Panc1 (cell line): ENCODE data around the gene TXNRD1. TPM values are rescaled to one million over a fixed set of nuclear protein-coding genes. Genes with fewer than 3 reads are reported as not detected.

ENCODE experiments used
- ATAC-seq: fragments of 200-7000 bp; cut with Tn5 transposase; 2 replicates; pipeline ENCODE4 v1.9.1; 2020; ENCODE audit warnings: mild to moderate bottlenecking, moderate library complexity
- BruUV-seq: library from RNA; stranded (reverse); fragments of 400-500 nt; replicated peaks from 2 replicates; lab custom pipeline; 2021; lab: Mats Ljungman, UMichigan
- CTCF ChIA-PET: fragments of 300-600 bp; sonication (Branson Sonifier 250); formaldehyde crosslinking; loops from one replicate; lab custom pipeline; 2022; ENCODE audit warnings: antibody characterized with exemption; lab: Charles Lee
- POLR2A ChIA-PET: fragments of 300-600 bp; sonication (Branson Sonifier 250); formaldehyde crosslinking; loops from one replicate; lab custom pipeline; 2022; ENCODE audit warnings: antibody characterized with exemption; lab: Charles Lee
- DNase-seq: peaks from one replicate; pipeline ENCODE4 v3.0.0-alpha.2; 2010; ENCODE audit warnings: low read depth, low spot score
- H3K27ac ChIP-seq: 2 replicates; pipeline ENCODE4 v1.5.1; 2011; ENCODE audit warnings: mild to moderate bottlenecking, low read length, inconsistent platforms
- H3K27me3 ChIP-seq: fragments of 200-500 bp; sonication (Bioruptor generic); 2 replicates; pipeline ENCODE4 v1.6.0; 2014; ENCODE audit warnings: low read length, inconsistent platforms; ENCODE audit not compliant: control insufficient read depth, insufficient read depth
- H3K36me3 ChIP-seq: fragments of 200-500 bp; sonication (Bioruptor generic); 2 replicates; pipeline ENCODE4 v1.5.1; 2014; ENCODE audit warnings: inconsistent platforms, mild to moderate bottlenecking, low read length, moderate library complexity; ENCODE audit not compliant: control insufficient read depth, insufficient read depth
- H3K4me1 ChIP-seq: 2 replicates; pipeline ENCODE4 v1.5.1; 2011; ENCODE audit warnings: inconsistent platforms, mild to moderate bottlenecking, low read length, moderate library complexity; ENCODE audit not compliant: control insufficient read depth, insufficient read depth
- H3K4me3 ChIP-seq, 2 experiments: 2 replicates each; pipeline ENCODE4 v1.5.1; 2011 to 2012; ENCODE audit warnings: low read depth in 2 of 2, low read length in 2 of 2, mild to moderate bottlenecking in 2 of 2, inconsistent platforms in 1 of 2, moderate library complexity in 1 of 2
- H3K9me3 ChIP-seq: fragments of 200-500 bp; sonication (Bioruptor generic); 2 replicates; pipeline ENCODE4 v1.5.1; 2014; ENCODE audit warnings: low read depth, mild to moderate bottlenecking, inconsistent platforms, low read length, moderate library complexity; ENCODE audit not compliant: control insufficient read depth, insufficient read depth
- CTCF ChIP-seq: fragments of 450-650 bp; IDR thresholded peaks from 2 replicates; pipeline ENCODE4 v1.5.1; 2017; ENCODE audit warnings: mild to moderate bottlenecking
- POLR2AphosphoS5 ChIP-seq: IDR thresholded peaks from 2 replicates; pipeline ENCODE4 v1.6.1; 2012; ENCODE audit warnings: mild to moderate bottlenecking, low read depth, low read length, moderate library complexity
- REST ChIP-seq, 2 experiments: IDR thresholded peaks; 2 replicates each; pipeline ENCODE4 v1.6.1; 2011 to 2012; ENCODE audit warnings: low read depth in 2 of 2, control low read depth in 1 of 2, low read length in 1 of 2, mild to moderate bottlenecking in 1 of 2, moderate library complexity in 1 of 2; ENCODE audit not compliant: insufficient read depth in 1 of 2
- SIN3A ChIP-seq: IDR thresholded peaks from 2 replicates; pipeline ENCODE4 v1.6.1; 2012; ENCODE audit warnings: low read depth, mild to moderate bottlenecking, low read length, moderate library complexity, borderline replicate concordance; ENCODE audit not compliant: insufficient read depth
- TCF7L2 ChIP-seq: IDR thresholded peaks from 2 replicates; pipeline ENCODE4 v1.6.1; 2011; ENCODE audit warnings: mild to moderate bottlenecking, low read depth, low read length, inconsistent platforms
- in situ Hi-C: cut with HindIII; loops from 2 replicates; pipeline ENCODE4 v1.10.0; 2016; ENCODE audit warnings: low sequenced_read_pairs, low pct_unique_long_range_greater_than_20kb
- intact Hi-C: fragments of 100-400 bp; cut with micrococcal nuclease; formaldehyde crosslinking; loops from one replicate; pipeline ENCODE4 v1.10.0; 2022; ENCODE audit not compliant: unreplicated experiment
- total RNA-seq: library from RNA; stranded (reverse); gene quantifications from one replicate; pipeline ENCODE4 v1.2.1, GENCODE V29; 2021; ENCODE audit not compliant: unreplicated experiment

The TXNRD1 gene
- total RNA-seq, 1 experiment from 2014 or later: 348 TPM

GRCh38 chr12:104167519-104168458 is 47.8 kb upstream of the TXNRD1 start:
- Histone ChIP-seq H3K36me3 (no peaks in the 10 kb centered on the region), H3K27me3 (no peaks in the 10 kb centered on the region), H3K9me3 (no peaks in the 10 kb centered on the region), H3K4me1 (no peaks in the 10 kb centered on the region), H3K4me3 (no peak overlapping the region), H3K27ac (no peak overlapping the region)
- TF ChIP-seq REST (IDR thresholded peaks at IDR 0.05; ENCODE audit: insufficient read depth in 1 of 2, low read depth in 2 of 2, low read length in 1 of 2) (no peak), POLR2AphosphoS5 (no peak), SIN3A (no peak), CTCF (no peak), TCF7L2 (no peak)
- in situ Hi-C loops: no loop called here
- ChIA-PET POLR2A (no interaction called here), CTCF (no interaction called here)
- no peak for DNase-seq
- intact Hi-C loops: no loop called here
- BruUV-seq: no TSS peak
- no peak for ATAC-seq

GRCh38 chr12:104168596-104168995 is 47.0 kb upstream of the TXNRD1 start:
- Histone ChIP-seq H3K4me1 (no peaks in the 10 kb centered on the region), H3K4me3 (no peak overlapping the region), H3K27ac (no peak overlapping the region), H3K36me3 (no peaks in the 10 kb centered on the region), H3K9me3 (no peaks in the 10 kb centered on the region), H3K27me3 (no peaks in the 10 kb centered on the region)
- ChIA-PET CTCF (no interaction called here), POLR2A (no interaction called here)
- in situ Hi-C loops (no loop called here), intact Hi-C loops (no loop called here)
- no TSS peak for BruUV-seq
- ATAC-seq: no peak
- TF ChIP-seq POLR2AphosphoS5: no peak
- no peak for TF ChIP-seq CTCF
- TF ChIP-seq TCF7L2: no peak
- no peak for DNase-seq
